NCI-H2081 treated with DMSO at 0.1 percent for 48 hours (cell line): ENCODE measurements around the gene CLGN.
A peak's percentile ranks its signal among the peaks of the same experiment; 100 is the strongest.

Experiments
- DNase-seq: peaks from one replicate; lab custom pipeline; 2025; lab: John Stamatoyannopoulos, UW

CLGN gene

GRCh38 chr4:140382732-140383131 is 44.7 kb downstream of the CLGN start:
- no peak for DNase-seq

GRCh38 chr4:140374130-140374477 is 53.3 kb downstream of the CLGN start:
- no peak for DNase-seq

- DNase-seq, result peak; percentile 90
Measured at GRCh38 chr4:140373328-140374129, 53.9 kb downstream of the CLGN start, which contains the start of gene SCOC. SCOC (plus strand) TSS chr4:140373646; CDS start chr4:140379171, 5,525 bp downstream.

- no peak for DNase-seq
Measured at GRCh38 chr4:140372751-140373327, 54.6 kb downstream of the CLGN start.

- DNase-seq, result no peak
Measured at GRCh38 chr4:140368686-140369085, 58.8 kb downstream of the CLGN start.

- no peak for DNase-seq
Measured at GRCh38 chr4:140367738-140368137, 59.7 kb downstream of the CLGN start.

GRCh38 chr4:140363558-140363957 is 63.9 kb downstream of the CLGN start:
- DNase-seq, result peak; percentile 56

GRCh38 chr4:140363051-140363450 is 64.4 kb downstream of the CLGN start:
- DNase-seq, result no peak

GRCh38 chr4:140361099-140361498 is 66.3 kb downstream of the CLGN start:
- no peak for DNase-seq

- peak; percentile 29 for DNase-seq
Measured at GRCh38 chr4:140359562-140360427, 67.7 kb downstream of the CLGN start.

- DNase-seq, result no peak
Measured at GRCh38 chr4:140358281-140358680, 69.2 kb downstream of the CLGN start.

GRCh38 chr4:140357868-140358267 is 69.6 kb downstream of the CLGN start:
- DNase-seq, result no peak

- DNase-seq, result no peak
Measured at GRCh38 chr4:140355288-140355687, 72.2 kb downstream of the CLGN start.

- DNase-seq, result no peak
Measured at GRCh38 chr4:140353786-140354185, 73.7 kb downstream of the CLGN start.

- DNase-seq, result no peak
Measured at GRCh38 chr4:140351093-140352075, 76.1 kb downstream of the CLGN start.

GRCh38 chr4:140349816-140350215 is 77.6 kb downstream of the CLGN start:
- DNase-seq, result no peak

- DNase-seq, result no peak
Measured at GRCh38 chr4:140346136-140346535, 81.3 kb downstream of the CLGN start.

GRCh38 chr4:140344621-140345020 is 82.8 kb downstream of the CLGN start:
- DNase-seq, result no peak

- no peak for DNase-seq
Measured at GRCh38 chr4:140344101-140344500, 83.3 kb downstream of the CLGN start.

GRCh38 chr4:140343303-140343702 is 84.1 kb downstream of the CLGN start:
- DNase-seq, result no peak

- DNase-seq, result no peak
Measured at GRCh38 chr4:140342620-140343019, 84.8 kb downstream of the CLGN start.
